Astrocyte of the spinal cord (primary cell): ENCODE data around the gene ZPBP2.
"Not testable (repeated sequence)": the region's sequence is repeated elsewhere in the genome, so short reads cannot be mapped to it uniquely, and the experiment has no call there.

ENCODE experiments used
- DNase-seq: peaks from one replicate; pipeline ENCODE4 v3.0.0; 2011; ENCODE audit warnings: low read depth, low spot score
- H3K4me3 ChIP-seq: 2 replicates; pipeline ENCODE4 v1.5.1; 2011; ENCODE audit warnings: low read depth, mild to moderate bottlenecking, low read length, moderate library complexity
- CTCF ChIP-seq: IDR thresholded peaks from 2 replicates; pipeline ENCODE4 v1.5.1; 2012; ENCODE audit warnings: low read depth, mild to moderate bottlenecking, low read length, inconsistent platforms
- in situ Hi-C: cut with HindIII; loops from 2 replicates; pipeline ENCODE4 v1.10.0; 2017; ENCODE audit warnings: low sequenced_read_pairs

Gene ZPBP2

GRCh38 chr17:39852239-39852638, 15.8 kb upstream of the ZPBP2 start:
- no peak for DNase-seq
- no peak overlapping the region for H3K4me3 ChIP-seq
- in situ Hi-C loops = no loop called here
- TF ChIP-seq CTCF = no peak

GRCh38 chr17:39854909-39855308, 13.1 kb upstream of the ZPBP2 start:
- in situ Hi-C loops = no loop called here
- DNase-seq = no peak
- no peak for TF ChIP-seq CTCF
- H3K4me3 ChIP-seq = no peak overlapping the region

GRCh38 chr17:39855911-39856649, 11.9 kb upstream of the ZPBP2 start:
- H3K4me3 ChIP-seq, DNase-seq, in situ Hi-C loops: not testable (repeated sequence)

GRCh38 chr17:39861235-39861634, 6.8 kb upstream of the ZPBP2 start:
- DNase-seq = no peak
- in situ Hi-C loops = no loop called here
- no peak for TF ChIP-seq CTCF
- H3K4me3 ChIP-seq = no peak overlapping the region

GRCh38 chr17:39863244-39863917, 4.6 kb upstream of the ZPBP2 start:
- no peak overlapping the region for H3K4me3 ChIP-seq
- no peak for TF ChIP-seq CTCF
- DNase-seq = no peak
- in situ Hi-C loops = no loop called here

- H3K4me3 ChIP-seq = no peak within 1 kb of the TSS
- in situ Hi-C loops = no loop called here
- TF ChIP-seq CTCF = no peak
Observed at GRCh38 chr17:39863918-39864746, 3.9 kb upstream of the ZPBP2 start, which contains the start of gene IKZF3. TSS of gene IKZF3 (minus strand) at chr17:39864312. CDS start at chr17:39864126, 186 bp downstream.

More at GRCh38 chr17:39863918-39864746, 3.9 kb upstream of the ZPBP2 start, which contains the start of gene IKZF3:
- peak; percentile 0 for DNase-seq
